ENCODE measurements around the gene PSG1. TPM values are rescaled to one million over a fixed set of nuclear protein-coding genes. Genes with fewer than 3 reads are reported as not detected.

PSG1 gene
- total RNA-seq, result 0.19 and 1.4 TPM in 2 replicates

GRCh38 chr19:42879613-42880012 is at the start of gene PSG1:
TSS of gene PSG1 (minus strand) at chr19:42879713. CDS start at chr19:42879581, 132 bp downstream.

GRCh38 chr19:42917634-42918033 is 38.1 kb upstream of the PSG1 start, which contains the start of gene PSG6:
TSS of gene PSG6 (minus strand) at chr19:42917894. CDS start at chr19:42917792, 102 bp downstream.

Other genes with a start within 250 kb of the PSG1 start
- gene PSG3, start 139.2 kb downstream of the PSG1 start, total RNA-seq, result not detected in 2 replicates
- gene PSG8, start 114.0 kb downstream of the PSG1 start, total RNA-seq, result not detected in 2 replicates
- gene PSG6, start 38.2 kb upstream of the PSG1 start, total RNA-seq, result 0.85 TPM in 1 of 2 replicates, not detected in the other
- gene PSG7, start 57.5 kb upstream of the PSG1 start, total RNA-seq, result under 0.01 TPM in 2 replicates
- gene PSG11, start 146.8 kb upstream of the PSG1 start, total RNA-seq, result under 0.01 TPM in 1 of 2 replicates, not detected in the other
- gene PSG2, start 203.0 kb upstream of the PSG1 start, total RNA-seq, result 0.19 and 0.56 TPM in 2 replicates

Measured in regular cardiac myocyte (primary cell).